PC-9 (cell line): ENCODE results near the gene TBCD. TPM values are rescaled to one million over a fixed set of nuclear protein-coding genes. Genes with fewer than 3 reads are reported as not detected.

Experiments used
- BruUV-seq: library from RNA; stranded (reverse); fragments of 400-500 nt; replicated peaks from 2 replicates; lab custom pipeline; 2021; lab: Mats Ljungman, UMichigan
- CTCF ChIA-PET: fragments of 300-600 bp; sonication (Branson Sonifier 250); formaldehyde crosslinking; loops from one replicate; lab custom pipeline; 2022; ENCODE audit warnings: antibody characterized with exemption; lab: Charles Lee
- POLR2A ChIA-PET: fragments of 300-600 bp; sonication (Branson Sonifier 250); formaldehyde crosslinking; loops from one replicate; lab custom pipeline; 2022; ENCODE audit warnings: antibody characterized with exemption; ENCODE audit not compliant: unreplicated experiment; lab: Charles Lee
- DNase-seq, 2 experiments: peaks; one replicate each; pipeline versions ENCODE4 v3.0.0 to v3.0.0-alpha.2; 2015 to 2022; ENCODE audit warnings: mixed read lengths in 1 of 2
- H2AFZ ChIP-seq: fragments of 200-600 bp; sonication (generic); 2 replicates; pipeline ENCODE4 v1.8.1; 2017; ENCODE audit warnings: antibody characterized with exemption
- H3F3A ChIP-seq: fragments of 200-600 bp; sonication (generic); 2 replicates; pipeline ENCODE4 v1.8.1; 2017; ENCODE audit warnings: antibody characterized with exemption, mild to moderate bottlenecking, low read depth; ENCODE audit not compliant: insufficient read depth
- H3K27ac ChIP-seq: fragments of 200-600 bp; sonication (generic); 2 replicates; pipeline ENCODE4 v1.6.1; 2016; ENCODE audit warnings: mixed run types
- H3K27me3 ChIP-seq: fragments of 200-600 bp; sonication (generic); 2 replicates; pipeline ENCODE4 v1.6.1; 2016; ENCODE audit warnings: low read depth, mixed run types; ENCODE audit not compliant: insufficient read depth
- H3K36me3 ChIP-seq: fragments of 200-600 bp; sonication (generic); 2 replicates; pipeline ENCODE4 v1.6.1; 2016; ENCODE audit warnings: low read depth, mixed run types
- H3K4me1 ChIP-seq: fragments of 200-600 bp; sonication (generic); replicated peaks from 2 replicates; pipeline ENCODE4 v1.6.1; 2016; ENCODE audit warnings: mixed run types; ENCODE audit not compliant: insufficient read depth
- H3K4me2 ChIP-seq: fragments of 200-600 bp; sonication (generic); 2 replicates; pipeline ENCODE4 v1.6.1; 2017; ENCODE audit warnings: mixed run types
- H3K4me3 ChIP-seq: fragments of 200-600 bp; sonication (generic); 2 replicates; pipeline ENCODE4 v1.6.1; 2016; ENCODE audit warnings: mixed run types
- H3K79me2 ChIP-seq: fragments of 200-600 bp; sonication (generic); 2 replicates; pipeline ENCODE4 v1.6.1; 2017; ENCODE audit warnings: low read depth, mixed run types
- H3K9me2 ChIP-seq: fragments of 200-600 bp; sonication (generic); 2 replicates; pipeline ENCODE4 v1.8.1; 2017; ENCODE audit warnings: mild to moderate bottlenecking; ENCODE audit not compliant: insufficient read depth
- H3K9me3 ChIP-seq: fragments of 200-600 bp; sonication (generic); 2 replicates; pipeline ENCODE4 v1.8.1; 2016; ENCODE audit warnings: low read depth; ENCODE audit not compliant: insufficient read depth
- H4K20me1 ChIP-seq: fragments of 200-600 bp; sonication (generic); 2 replicates; pipeline ENCODE4 v1.8.1; 2017; ENCODE audit not compliant: insufficient read depth
- CTCF ChIP-seq: fragments of 200-600 bp; sonication (generic); conservative IDR thresholded peaks from 2 replicates; pipeline ENCODE4 v1.6.1; 2017; ENCODE audit warnings: mixed run types, antibody characterized with exemption, mild to moderate bottlenecking, moderate library complexity
- EZH2 ChIP-seq: fragments of 200-600 bp; sonication (generic); IDR thresholded peaks from 2 replicates; pipeline ENCODE4 v1.8.0; 2017; ENCODE audit warnings: antibody characterized with exemption, low read depth
- intact Hi-C: fragments of 100-400 bp; cut with micrococcal nuclease; formaldehyde crosslinking; loops from one replicate; pipeline ENCODE4 v1.10.0; 2022; ENCODE audit not compliant: unreplicated experiment
- total RNA-seq: library from RNA; stranded (reverse); gene quantifications from 2 replicates; pipeline ENCODE4 v1.2.3, GENCODE V29; 2021

Gene TBCD
- total RNA-seq, 1 experiment from 2014 or later, result 115 TPM

DNA sequence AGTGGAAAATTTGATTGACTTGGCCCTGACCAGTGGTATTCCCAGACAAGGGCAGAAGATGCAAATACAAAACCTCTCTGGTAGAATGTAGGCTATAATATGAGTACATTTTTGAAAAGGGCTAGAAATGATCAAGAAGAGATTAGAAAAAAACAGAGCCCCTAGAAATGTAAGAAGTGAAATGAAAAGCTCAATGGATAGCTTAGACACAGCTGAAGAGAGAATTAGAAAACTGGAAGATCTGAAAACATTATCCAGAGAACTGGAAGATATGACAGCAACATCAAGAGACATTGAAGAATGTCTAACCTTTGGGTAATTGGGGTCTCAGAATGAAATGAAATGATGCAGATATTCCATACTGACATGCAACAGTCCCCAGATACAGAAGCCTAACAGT, 193.1 kb downstream of the TBCD start:
- Histone ChIP-seq H3K79me2 (no peaks in the 10 kb centered on the region), H4K20me1 (no peaks in the 10 kb centered on the region), H3K27ac (no peak overlapping the region), H3K36me3 (0 out of 2 replicates have a peak, but pooled peaks cover 9% of the 10 kb centered on the region), H3K9me2 (no peaks in the 10 kb centered on the region), H2AFZ (no peak overlapping the region), H3F3A (no peaks in the 10 kb centered on the region; the same call in 1 of the 2 replicates), H3K4me2 (no peak overlapping the region), H3K9me3 (peaks cover 6% of the 10 kb centered on the region), H3K4me1 (no peaks in the 10 kb centered on the region), H3K4me3 (no peak overlapping the region), H3K27me3 (no peaks in the 10 kb centered on the region)
- ChIA-PET CTCF (no interaction called here), POLR2A (no interaction called here)
- BruUV-seq, result no TSS peak
- DNase-seq, result no peak
- no peak for TF ChIP-seq CTCF
- no peak for TF ChIP-seq EZH2
- intact Hi-C loops, result no loop called here

- no peaks in the 10 kb centered on the region for H3K4me1 ChIP-seq
- no peaks in the 10 kb centered on the region for H3K79me2 ChIP-seq
- no peaks in the 10 kb centered on the region; the same call in 1 of the 2 replicates for H3F3A ChIP-seq
- H3K4me2 ChIP-seq, result no peak overlapping the region
- intact Hi-C loops, result no loop called here
- H3K27me3 ChIP-seq, result no peaks in the 10 kb centered on the region
- peaks cover 6% of the 10 kb centered on the region for H3K9me3 ChIP-seq
- no peak overlapping the region for H3K27ac ChIP-seq
- no peaks in the 10 kb centered on the region for H3K9me2 ChIP-seq
- POLR2A ChIA-PET, result no interaction called here
- CTCF ChIA-PET, result no interaction called here
- BruUV-seq, result no TSS peak
- TF ChIP-seq CTCF (no peak), EZH2 (no peak)
- no peak for DNase-seq
- 0 out of 2 replicates have a peak, but pooled peaks cover 9% of the 10 kb centered on the region for H3K36me3 ChIP-seq
- no peak overlapping the region for H3K4me3 ChIP-seq
- H4K20me1 ChIP-seq, result no peaks in the 10 kb centered on the region
- H2AFZ ChIP-seq, result no peak overlapping the region
These were observed 194.2 kb downstream of the TBCD start for GRCh38 chr17:82946081-82946480.

- TF ChIP-seq EZH2, result no peak
- no peak for TF ChIP-seq CTCF
- H3K4me1 ChIP-seq, result no peaks in the 10 kb centered on the region
- H3K79me2 ChIP-seq, result no peaks in the 10 kb centered on the region
- ChIA-PET CTCF (no interaction called here), POLR2A (no interaction called here)
- H3K27me3 ChIP-seq, result no peaks in the 10 kb centered on the region
- no TSS peak for BruUV-seq
- no peak for DNase-seq
- H3K27ac ChIP-seq, result no peak overlapping the region
- no peaks in the 10 kb centered on the region; the same call in 1 of the 2 replicates for H3F3A ChIP-seq
- no peak overlapping the region for H3K4me3 ChIP-seq
- peaks cover 6% of the 10 kb centered on the region for H3K9me3 ChIP-seq
- H3K36me3 ChIP-seq, result 0 out of 2 replicates have a peak, but pooled peaks cover 9% of the 10 kb centered on the region
- H3K9me2 ChIP-seq, result no peaks in the 10 kb centered on the region
- no peaks in the 10 kb centered on the region for H4K20me1 ChIP-seq
- H3K4me2 ChIP-seq, result no peak overlapping the region
- intact Hi-C loops, result no loop called here
- no peak overlapping the region for H2AFZ ChIP-seq
These were observed 195.5 kb downstream of the TBCD start for GRCh38 chr17:82947051-82947991.
